Testis (tissue), 2 donors: Measurements from ENCODE around the gene IPMK.

Experiments used
- POLR2A ChIP-seq: fragments of 450-650 bp; IDR thresholded peaks from one replicate; pipeline ENCODE4 v1.6.1; 2017; ENCODE audit warnings: antibody characterized with exemption, mild to moderate bottlenecking, moderate library complexity
- TF ChIP-seq, protein P1 (sequence below), 3 experiments: fragments of 450-650 bp in 2 of 3; fragments of 200-600 bp in 1 of 3; sonication (generic) in 1 of 3; IDR thresholded peaks; one replicate each; pipeline ENCODE4 v1.5.1; 2016 to 2019; ENCODE audit warnings: antibody characterized with exemption in 3 of 3, mild to moderate bottlenecking in 2 of 3, moderate library complexity in 1 of 3

GRCh38 chr10:58143944-58144343 is 123.8 kb downstream of the IPMK start:
- TF ChIP-seq, protein P1, sequence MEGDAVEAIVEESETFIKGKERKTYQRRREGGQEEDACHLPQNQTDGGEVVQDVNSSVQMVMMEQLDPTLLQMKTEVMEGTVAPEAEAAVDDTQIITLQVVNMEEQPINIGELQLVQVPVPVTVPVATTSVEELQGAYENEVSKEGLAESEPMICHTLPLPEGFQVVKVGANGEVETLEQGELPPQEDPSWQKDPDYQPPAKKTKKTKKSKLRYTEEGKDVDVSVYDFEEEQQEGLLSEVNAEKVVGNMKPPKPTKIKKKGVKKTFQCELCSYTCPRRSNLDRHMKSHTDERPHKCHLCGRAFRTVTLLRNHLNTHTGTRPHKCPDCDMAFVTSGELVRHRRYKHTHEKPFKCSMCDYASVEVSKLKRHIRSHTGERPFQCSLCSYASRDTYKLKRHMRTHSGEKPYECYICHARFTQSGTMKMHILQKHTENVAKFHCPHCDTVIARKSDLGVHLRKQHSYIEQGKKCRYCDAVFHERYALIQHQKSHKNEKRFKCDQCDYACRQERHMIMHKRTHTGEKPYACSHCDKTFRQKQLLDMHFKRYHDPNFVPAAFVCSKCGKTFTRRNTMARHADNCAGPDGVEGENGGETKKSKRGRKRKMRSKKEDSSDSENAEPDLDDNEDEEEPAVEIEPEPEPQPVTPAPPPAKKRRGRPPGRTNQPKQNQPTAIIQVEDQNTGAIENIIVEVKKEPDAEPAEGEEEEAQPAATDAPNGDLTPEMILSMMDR (IDR thresholded peaks at IDR 0.05), result no peak
- no peak for TF ChIP-seq POLR2A
